Jurkat, Clone E6-1 (cell line): ENCODE data around the gene PKLR.
"Not testable (repeated sequence)": the region's sequence is repeated elsewhere in the genome, so short reads cannot be mapped to it uniquely, and the experiment has no call there.

Experiments
- DNase-seq: peaks from one replicate; pipeline ENCODE4 v3.0.0-alpha.2; 2011; ENCODE audit warnings: low read depth, low spot score
- H3K4me3 ChIP-seq: 2 replicates; pipeline ENCODE4 v1.5.1; 2011; ENCODE audit warnings: mild to moderate bottlenecking, low read length, control low read depth, moderate library complexity

Gene PKLR

GRCh38 chr1:155263067-155263466 lies 38.2 kb downstream of the PKLR start:
- no peak for DNase-seq
- no peak overlapping the region for H3K4me3 ChIP-seq

GRCh38 chr1:155261852-155262673 lies 39.2 kb downstream of the PKLR start, which contains the start of gene SCAMP3:
TSS of gene SCAMP3 (minus strand) at chr1:155262360. CDS start at chr1:155262151, 209 bp downstream.
- peak; percentile 94 for DNase-seq
- peak within 1 kb of the TSS; percentile 96 for H3K4me3 ChIP-seq

GRCh38 chr1:155261493-155261851 lies 39.8 kb downstream of the PKLR start:
- DNase-seq, result no peak
- peak overlapping the region; percentile 96 for H3K4me3 ChIP-seq

- no peak for DNase-seq
- H3K4me3 ChIP-seq, result no peak overlapping the region
Measured at GRCh38 chr1:155260276-155260675, 41.0 kb downstream of the PKLR start.

GRCh38 chr1:155256058-155256852 lies 45.0 kb downstream of the PKLR start:
- H3K4me3 ChIP-seq, result no peak overlapping the region
- no peak for DNase-seq

- H3K4me3 ChIP-seq, result peak within 1 kb of the TSS; percentile 66
- DNase-seq, result peak; percentile 73
Measured at GRCh38 chr1:155255243-155256007, 45.8 kb downstream of the PKLR start, which contains the start of gene ENTREP3. TSS of gene ENTREP3 (minus strand) at chr1:155255483. CDS start at chr1:155254877, 606 bp downstream.

- no peak for DNase-seq
Measured at GRCh38 chr1:155254714-155255242, 46.5 kb downstream of the PKLR start.

GRCh38 chr1:155254228-155254713 lies 47.0 kb downstream of the PKLR start:
- no peak for DNase-seq
- H3K4me3 ChIP-seq, result peak overlapping the region; percentile 66

More at GRCh38 chr1:155254714-155255242, 46.5 kb downstream of the PKLR start:
- peak overlapping the region; percentile 66 for H3K4me3 ChIP-seq

- DNase-seq, result no peak
- H3K4me3 ChIP-seq, result no peak overlapping the region
Measured at GRCh38 chr1:155253797-155254196, 47.4 kb downstream of the PKLR start.

- no peak overlapping the region for H3K4me3 ChIP-seq
- DNase-seq, result no peak
Measured at GRCh38 chr1:155253208-155253607, 48.0 kb downstream of the PKLR start.

- H3K4me3 ChIP-seq, result no peak overlapping the region
- no peak for DNase-seq
Measured at GRCh38 chr1:155251566-155251965, 49.7 kb downstream of the PKLR start.

- DNase-seq, result peak; percentile 64
- H3K4me3 ChIP-seq, result no peak overlapping the region
Measured at GRCh38 chr1:155250633-155251449, 50.4 kb downstream of the PKLR start.

- DNase-seq, result no peak
- H3K4me3 ChIP-seq, result no peak overlapping the region
Measured at GRCh38 chr1:155250246-155250632, 51.0 kb downstream of the PKLR start.

- H3K4me3 ChIP-seq, result no peak overlapping the region
- DNase-seq, result no peak
Measured at GRCh38 chr1:155247667-155248553, 53.3 kb downstream of the PKLR start.

GRCh38 chr1:155246796-155247195 lies 54.4 kb downstream of the PKLR start:
- H3K4me3 ChIP-seq, DNase-seq: not testable (repeated sequence)

- H3K4me3 ChIP-seq, result peak overlapping the region; percentile 58
Measured at GRCh38 chr1:155245163-155245524, 56.1 kb downstream of the PKLR start.

More at GRCh38 chr1:155245163-155245524, 56.1 kb downstream of the PKLR start:
- no peak for DNase-seq
